ENCODE measurements around the gene SENP1. TPM values are rescaled to one million over a fixed set of nuclear protein-coding genes. Genes with fewer than 3 reads are reported as not detected.

SENP1 gene
- total and polyA plus RNA-seq, 2 of the 4 experiments (the other 2 are of a cell fraction), result 7.2 to 25.3 TPM

DNA sequence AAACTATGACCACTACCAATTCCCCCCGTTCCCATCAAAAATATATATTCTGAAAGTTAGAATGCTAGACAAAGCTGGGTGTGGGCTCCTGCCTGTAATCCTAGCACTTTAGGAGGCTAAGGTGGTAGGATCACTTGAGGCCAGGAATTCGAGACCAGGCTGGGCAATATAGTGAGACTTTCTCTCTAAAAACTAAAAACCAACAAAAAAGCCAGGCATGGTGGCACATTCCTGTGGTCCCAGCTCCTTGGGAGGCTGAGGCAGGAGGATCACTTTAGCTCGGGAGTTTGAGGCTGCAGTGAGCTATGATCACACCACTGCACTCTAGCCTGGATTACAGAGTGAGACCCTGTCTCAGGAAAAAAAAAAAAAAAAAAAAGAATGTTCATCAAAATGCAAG, 52.8 kb downstream of the SENP1 start:
- Histone ChIP-seq H3K36me3 (ENCODE audit: control insufficient read depth, insufficient read depth, low read length) (peaks cover 1% of the 10 kb centered on the region; the same call in 1 of the 2 replicates), H3K27ac (ENCODE audit: insufficient read depth, low read length) (no peak overlapping the region), H3K4me3 (ENCODE audit: insufficient read depth, low read depth, low read length) (no peak overlapping the region), H4K5ac (ENCODE audit: low read depth, low read length) (no peak overlapping the region), H2BK20ac (ENCODE audit: low read depth, low read length) (no peak overlapping the region), H3K9me3 (ENCODE audit: control insufficient read depth, insufficient read depth, low read length) (no peaks in the 10 kb centered on the region), H2AK5ac (ENCODE audit: low read depth, low read length) (no peak overlapping the region), H4K20me1 (ENCODE audit: insufficient read depth, low read length) (no peaks in the 10 kb centered on the region), H3K27me3 (ENCODE audit: control insufficient read depth, insufficient read depth, low read length) (no peaks in the 10 kb centered on the region), H3K79me1 (ENCODE audit: low read depth in 1 of 2, low read length in 2 of 2) (0 out of 4 replicates have a peak, but pooled peaks cover 0 to 3% of the 10 kb centered on the region in 2 experiments), H3K9ac (ENCODE audit: low read depth, low read length) (no peak overlapping the region), H3K14ac (replicated peaks; ENCODE audit: low read depth, low read length) (no peak overlapping the region), H3K4ac (ENCODE audit: low read depth, low read length) (no peak overlapping the region), H3K9me1 (ENCODE audit: insufficient read depth, low read length) (0 out of 2 replicates have a peak, but pooled peaks cover 2% of the 10 kb centered on the region), H2AFZ (replicated peaks; ENCODE audit: low read length, poor library complexity) (no peak overlapping the region), H4K8ac (ENCODE audit: low read depth in 2 of 2, low read length in 2 of 2) (no peak overlapping the region), H3K18ac (ENCODE audit: low read depth, low read length) (no peak overlapping the region), H2BK15ac (ENCODE audit: low read depth, low read length) (no peak overlapping the region), H3K56ac (ENCODE audit: extremely low read depth, insufficient read depth, low read length) (no peak overlapping the region), H2AK9ac (replicated peaks; ENCODE audit: low read depth, low read length, poor library complexity) (no peak overlapping the region), H4K91ac (ENCODE audit: insufficient read depth, low read depth, low read length) (no peak overlapping the region), H3K23ac (ENCODE audit: low read depth, low read length) (no peak overlapping the region), H3K4me1 (ENCODE audit: control insufficient read depth, insufficient read depth, low read length) (no peaks in the 10 kb centered on the region), H2BK5ac (ENCODE audit: low read depth, low read length, poor library complexity, severe bottlenecking) (no peak overlapping the region), H3K4me2 (ENCODE audit: low read depth, low read length) (no peak overlapping the region), H2BK120ac (ENCODE audit: low read depth, low read length) (no peak overlapping the region)
- DNase-seq, result no peak
- ChIA-PET POLR2A (ENCODE audit: unreplicated experiment) (no interaction called here), CTCF (no interaction called here)
- no peak for ATAC-seq (ENCODE audit: low read depth)
- TF ChIP-seq CEBPB (IDR thresholded peaks at IDR 0.05; ENCODE audit: low read depth, low read length) (no peak), NFE2L2 (IDR thresholded peaks at IDR 0.05; ENCODE audit: low read depth, low read length) (no peak), RFX5 (IDR thresholded peaks at IDR 0.05; ENCODE audit: low read depth, low read length) (no peak), MAZ (IDR thresholded peaks at IDR 0.05; ENCODE audit: borderline replicate concordance, low read depth, low read length) (no peak), CHD1 (IDR thresholded peaks at IDR 0.05; ENCODE audit: low read depth, low read length) (no peak), MXI1 (IDR thresholded peaks at IDR 0.05; ENCODE audit: borderline replicate concordance, low read depth, low read length) (no peak), SMC3 (IDR thresholded peaks at IDR 0.05; ENCODE audit: low read depth, low read length) (no peak), POLR2A (IDR thresholded peaks at IDR 0.05; ENCODE audit: low read depth, low read length) (no peak), RAD21 (IDR thresholded peaks at IDR 0.05; ENCODE audit: low read length) (no peak), MAFK (IDR thresholded peaks at IDR 0.05; ENCODE audit: low read depth, low read length) (no peak)
- TF ChIP-seq, protein P1, sequence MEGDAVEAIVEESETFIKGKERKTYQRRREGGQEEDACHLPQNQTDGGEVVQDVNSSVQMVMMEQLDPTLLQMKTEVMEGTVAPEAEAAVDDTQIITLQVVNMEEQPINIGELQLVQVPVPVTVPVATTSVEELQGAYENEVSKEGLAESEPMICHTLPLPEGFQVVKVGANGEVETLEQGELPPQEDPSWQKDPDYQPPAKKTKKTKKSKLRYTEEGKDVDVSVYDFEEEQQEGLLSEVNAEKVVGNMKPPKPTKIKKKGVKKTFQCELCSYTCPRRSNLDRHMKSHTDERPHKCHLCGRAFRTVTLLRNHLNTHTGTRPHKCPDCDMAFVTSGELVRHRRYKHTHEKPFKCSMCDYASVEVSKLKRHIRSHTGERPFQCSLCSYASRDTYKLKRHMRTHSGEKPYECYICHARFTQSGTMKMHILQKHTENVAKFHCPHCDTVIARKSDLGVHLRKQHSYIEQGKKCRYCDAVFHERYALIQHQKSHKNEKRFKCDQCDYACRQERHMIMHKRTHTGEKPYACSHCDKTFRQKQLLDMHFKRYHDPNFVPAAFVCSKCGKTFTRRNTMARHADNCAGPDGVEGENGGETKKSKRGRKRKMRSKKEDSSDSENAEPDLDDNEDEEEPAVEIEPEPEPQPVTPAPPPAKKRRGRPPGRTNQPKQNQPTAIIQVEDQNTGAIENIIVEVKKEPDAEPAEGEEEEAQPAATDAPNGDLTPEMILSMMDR (conservative IDR thresholded peaks at IDR 0.05; ENCODE audit: low read depth, low read length), result no peak
- TF ChIP-seq, protein P2, sequence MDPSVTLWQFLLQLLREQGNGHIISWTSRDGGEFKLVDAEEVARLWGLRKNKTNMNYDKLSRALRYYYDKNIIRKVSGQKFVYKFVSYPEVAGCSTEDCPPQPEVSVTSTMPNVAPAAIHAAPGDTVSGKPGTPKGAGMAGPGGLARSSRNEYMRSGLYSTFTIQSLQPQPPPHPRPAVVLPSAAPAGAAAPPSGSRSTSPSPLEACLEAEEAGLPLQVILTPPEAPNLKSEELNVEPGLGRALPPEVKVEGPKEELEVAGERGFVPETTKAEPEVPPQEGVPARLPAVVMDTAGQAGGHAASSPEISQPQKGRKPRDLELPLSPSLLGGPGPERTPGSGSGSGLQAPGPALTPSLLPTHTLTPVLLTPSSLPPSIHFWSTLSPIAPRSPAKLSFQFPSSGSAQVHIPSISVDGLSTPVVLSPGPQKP (IDR thresholded peaks at IDR 0.05; ENCODE audit: borderline replicate concordance, low read depth, low read length), result no peak
- no TSS peak for BruUV-seq (replicated peaks)
- whole genome bisulfite sequencing, 2 experiments (ENCODE audit: extremely low coverage in 2 of 2, insufficient read length in 1 of 2), result no CpG with 5 or more reads among the region's 3 CpGs
- in situ Hi-C loops (cut with MboI; ENCODE audit: low sequenced_read_pairs) (no loop called here), dilution Hi-C loops (cut with HindIII; ENCODE audit: low sequenced_read_pairs, unreplicated experiment) (no loop called here), intact Hi-C loops (cut with micrococcal nuclease) (no loop called here)

Measured in IMR-90 (cell line).